H1 (cell line): ENCODE measurements around the gene RBM19. TPM values are rescaled to one million over a fixed set of nuclear protein-coding genes. Genes with fewer than 3 reads are reported as not detected.

Source experiments
- KDM1A ChIP-seq: fragments of 200-600, 300-600 bp; sonication (generic); IDR thresholded peaks from 2 replicates; pipeline ENCODE4 v1.7.1; 2016; ENCODE audit warnings: mild to moderate bottlenecking, low read length, borderline replicate concordance
- KDM5A ChIP-seq: fragments of 200-600 bp; IDR thresholded peaks from 2 replicates; pipeline ENCODE4 v1.7.1; 2012; ENCODE audit warnings: mild to moderate bottlenecking, low read length, inconsistent platforms, mixed read lengths
- RNF2 ChIP-seq: fragments of 200-900, 300-1000 bp; sonication (generic); IDR thresholded peaks from 2 replicates; pipeline ENCODE4 v1.7.1; 2016; ENCODE audit warnings: borderline replicate concordance, low read depth, mild to moderate bottlenecking, antibody characterized with exemption, low read length; ENCODE audit not compliant: poor library complexity, severe bottlenecking; ENCODE audit errors: missing control alignments
- SIX5 ChIP-seq: IDR thresholded peaks from 2 replicates; pipeline ENCODE4 v1.6.1; 2011; ENCODE audit warnings: mild to moderate bottlenecking, low read depth, low read length
- polyA plus RNA-seq, 7 experiments: library from polyadenylated mRNA; depleted of rRNA in 3 of 7; stranded (reverse) in 5 of 7; unstranded in 2 of 7; fragments of >200 nt in 5 of 7; fragments of 200-250 nt in 2 of 7; gene quantifications; 1 replicate in 5 of 7; 2 replicates in 1 of 7; 4 replicates in 1 of 7; pipeline versions ENCODE4 v1.2.1 to v1.2.3, GENCODE V29; 2011 to 2013; ENCODE audit warnings: missing spikeins in 2 of 7, mixed read lengths in 2 of 7
- total RNA-seq: library from RNA; stranded (reverse); fragmentation: NEBNext Ultra II Directional; extraction: Animal tissue kit (Norgen Biotek cat#: 25700); gene quantifications from 2 replicates; pipeline ENCODE4 v1.2.1, GENCODE V29; 2021

Gene RBM19
- total and polyA plus RNA-seq, 2 of the 8 experiments (the other 6 are each of a cell fraction or from before 2014, with no cell fraction given): 23.4 to 61.9 TPM

- no peak for TF ChIP-seq SIX5
- no peak for TF ChIP-seq KDM1A
- no peak for TF ChIP-seq RNF2
- TF ChIP-seq KDM5A: no peak
These were observed 165.9 kb downstream of the RBM19 start (continued) for GRCh38 chr12:113800201-113800600.
